Measurements from ENCODE around the gene CELF1.
"Not testable (repeated sequence)": the region's sequence is repeated elsewhere in the genome, so short reads cannot be mapped to it uniquely, and the experiment has no call there.

The CELF1 gene

GRCh38 chr11:47572715-47573255 lies 19.9 kb upstream of the CELF1 start:
- DNase-seq, result no peak

- DNase-seq, result no peak
Measured at GRCh38 chr11:47571895-47572294, 19.0 kb upstream of the CELF1 start.

DNA sequence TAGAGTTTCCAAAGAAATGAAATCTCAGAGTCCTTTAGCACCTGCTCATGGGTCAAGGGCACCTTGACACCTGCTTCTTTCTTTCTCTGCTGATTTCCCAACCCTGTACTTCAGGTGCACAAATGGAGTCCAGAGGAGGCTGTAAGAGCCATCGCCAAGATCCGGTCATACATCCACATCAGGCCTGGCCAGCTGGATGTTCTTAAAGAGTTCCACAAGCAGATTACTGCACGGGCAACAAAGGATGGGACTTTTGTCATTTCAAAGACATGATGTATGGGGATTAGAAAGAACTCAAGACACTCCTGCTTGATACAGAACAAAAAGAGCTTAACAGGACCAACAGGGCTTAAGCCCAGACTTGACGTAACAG lies 18.4 kb upstream of the CELF1 start:
- no peak for DNase-seq

DNA sequence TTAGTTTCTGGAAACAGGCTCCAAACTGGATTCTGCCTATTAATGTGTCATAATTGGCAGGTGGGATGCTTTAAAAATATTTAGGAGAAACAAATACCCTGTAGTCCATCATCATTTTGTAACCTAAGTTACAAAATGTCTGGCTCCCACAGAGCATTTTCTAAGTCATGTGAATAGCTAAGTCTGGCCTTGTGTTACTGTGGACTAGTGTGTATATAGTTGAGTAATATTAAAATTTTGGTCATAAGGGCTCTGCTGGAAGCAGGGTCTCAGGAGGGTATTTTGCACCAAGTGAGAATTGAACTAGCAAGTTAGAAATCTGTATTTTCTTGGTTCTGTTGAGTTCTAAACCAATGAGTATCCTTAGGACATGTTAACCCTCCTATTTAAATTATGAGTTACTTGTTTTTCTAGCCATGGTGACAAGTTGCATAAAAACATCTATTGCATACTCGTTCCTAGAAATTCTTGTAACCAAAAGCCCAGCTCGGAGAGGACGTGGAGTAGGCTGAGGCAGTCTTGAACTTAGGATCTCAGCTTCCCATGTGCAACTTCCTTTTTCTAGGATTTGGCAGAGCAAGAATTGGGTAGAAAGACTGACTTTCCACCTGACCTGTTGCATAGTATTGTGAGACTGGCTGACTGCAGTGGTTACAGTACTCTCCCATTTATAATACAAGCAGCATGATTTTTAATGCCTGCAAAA lies 17.9 kb upstream of the CELF1 start:
- no peak for DNase-seq

GRCh38 chr11:47569646-47570045 lies 16.7 kb upstream of the CELF1 start:
- no peak for DNase-seq

GRCh38 chr11:47566149-47566698 lies 13.3 kb upstream of the CELF1 start:
- DNase-seq, result no peak

DNA sequence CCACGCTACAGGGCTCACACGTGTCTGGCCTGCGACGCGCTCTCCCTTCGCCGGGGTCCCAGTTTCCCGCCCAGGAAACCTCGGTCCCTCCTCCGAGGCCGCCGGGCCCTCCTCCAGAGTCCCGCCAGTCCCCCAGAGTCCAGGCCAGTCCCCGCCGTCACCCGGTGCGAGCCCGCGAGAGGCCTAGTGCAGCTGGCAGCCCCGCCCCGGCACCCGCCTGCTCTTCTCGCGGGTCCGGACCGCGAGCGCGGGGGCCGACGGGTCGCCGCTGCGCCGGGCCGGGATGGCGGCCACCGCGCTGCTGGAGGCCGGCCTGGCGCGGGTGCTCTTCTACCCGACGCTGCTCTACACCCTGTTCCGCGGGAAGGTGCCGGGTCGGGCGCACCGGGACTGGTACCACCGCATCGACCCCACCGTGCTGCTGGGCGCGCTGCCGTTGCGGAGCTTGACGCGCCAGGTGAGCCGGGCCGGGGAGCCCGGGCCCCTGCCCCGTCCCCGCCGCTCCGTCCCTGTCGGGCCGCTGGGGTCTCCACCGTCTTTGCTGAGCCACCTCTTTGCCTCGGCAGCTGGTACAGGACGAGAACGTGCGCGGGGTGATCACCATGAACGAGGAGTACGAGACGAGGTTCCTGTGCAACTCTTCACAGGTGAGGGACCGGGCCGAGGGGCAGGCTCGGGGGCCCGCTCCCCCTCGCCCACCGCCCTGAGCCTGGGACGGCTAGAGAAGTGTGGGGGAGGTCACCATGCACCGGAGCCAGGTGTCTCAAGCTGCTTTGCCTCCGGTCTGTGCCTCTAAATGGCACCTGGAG lies 12.6 kb upstream of the CELF1 start, which contains the start of gene PTPMT1:
PTPMT1 (plus strand) TSS at position 260 of the 809 bp plus-strand sequence; CDS start at position 284, 24 bp downstream.
- no peak for DNase-seq

DNA sequence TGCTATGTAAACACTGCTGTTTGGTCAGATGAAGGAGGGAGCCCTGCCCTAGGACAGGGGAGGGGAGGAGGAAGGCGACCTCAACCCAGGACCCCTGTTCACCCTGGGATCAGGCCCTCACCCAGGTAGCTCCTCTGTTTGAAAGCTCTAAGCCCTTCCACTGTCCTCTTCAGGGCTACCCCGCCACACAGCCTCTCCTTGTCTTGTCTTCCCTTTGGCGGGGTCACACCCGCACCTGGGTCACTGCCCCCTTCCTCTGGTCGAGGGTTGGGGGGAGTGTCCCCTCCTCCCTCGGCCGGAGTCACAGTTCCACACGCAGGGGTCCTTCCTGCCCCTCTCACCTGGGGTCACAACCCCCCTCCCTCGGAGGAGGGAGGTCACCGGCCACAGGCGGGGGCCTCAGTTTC lies 12.0 kb upstream of the CELF1 start:
- no peak for DNase-seq

DNA sequence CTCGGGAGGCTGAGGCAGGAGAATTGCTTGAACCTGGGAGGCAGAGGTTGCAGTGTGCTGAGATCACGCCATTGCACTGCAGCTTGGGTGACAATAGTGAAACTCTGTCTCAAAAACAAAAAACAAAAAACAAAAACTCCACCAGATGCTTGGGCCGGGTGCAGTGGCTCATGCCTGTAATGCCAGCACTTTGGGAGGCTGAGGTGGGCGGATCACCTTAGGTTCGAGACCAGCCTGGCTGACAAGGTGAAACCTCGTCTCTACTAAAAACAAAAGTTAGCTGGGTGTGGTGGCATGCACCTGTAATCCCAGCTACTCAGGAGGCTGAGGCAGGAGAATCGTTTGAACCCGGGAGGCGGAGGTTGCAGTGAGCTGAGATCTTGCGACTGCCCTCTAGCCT lies 11.4 kb upstream of the CELF1 start:
- DNase-seq, result not testable (repeated sequence)

DNA sequence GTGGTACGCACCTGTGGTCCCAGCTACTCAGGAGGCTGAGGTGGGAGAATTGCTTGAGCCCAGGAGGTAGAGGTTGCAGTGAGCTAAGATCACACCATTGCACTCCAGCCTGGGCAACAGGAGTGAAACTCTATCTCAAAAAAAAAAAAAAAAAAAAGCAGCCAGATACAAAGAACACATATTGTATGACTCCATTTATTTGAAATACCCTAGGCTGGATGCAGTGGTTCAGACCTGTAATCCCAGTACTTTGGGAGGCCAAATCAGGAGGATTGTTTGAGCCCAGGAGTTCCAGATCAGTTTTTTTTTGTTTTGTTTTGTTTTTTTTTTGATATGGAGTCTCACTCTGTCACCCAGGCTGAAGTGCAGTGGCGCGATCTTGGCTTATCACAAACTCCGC lies 9.5 kb upstream of the CELF1 start:
- DNase-seq, result not testable (repeated sequence)

GRCh38 chr11:47560426-47560825 lies 7.5 kb upstream of the CELF1 start:
- DNase-seq, result no peak

- no peak for DNase-seq
Measured at GRCh38 chr11:47558695-47559094, 5.8 kb upstream of the CELF1 start.

GRCh38 chr11:47557004-47557403 lies 4.1 kb upstream of the CELF1 start:
- DNase-seq, result not testable (repeated sequence)

DNA sequence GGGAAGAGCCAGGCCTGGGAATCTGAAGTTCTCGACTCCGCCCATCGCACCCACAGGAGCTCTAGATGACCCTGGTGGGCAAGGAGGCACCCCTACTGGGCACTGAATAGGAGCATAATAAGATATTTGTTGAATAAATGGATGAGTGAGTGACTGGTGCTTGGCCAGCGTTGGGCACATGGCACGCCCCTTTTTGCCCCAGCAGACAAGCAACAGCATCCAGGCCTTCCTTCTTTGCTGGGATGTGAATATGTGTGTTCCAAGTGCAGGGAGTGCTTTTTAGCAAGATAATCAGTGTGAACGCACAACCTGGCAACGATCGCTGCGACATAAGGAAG lies 443 bp upstream of the CELF1 start:
- DNase-seq, result no peak

GRCh38 chr11:47552056-47552565 lies 821 bp downstream of the CELF1 start:
- DNase-seq, result no peak

GRCh38 chr11:47551086-47551485 lies 1.8 kb downstream of the CELF1 start:
- no peak for DNase-seq

DNA sequence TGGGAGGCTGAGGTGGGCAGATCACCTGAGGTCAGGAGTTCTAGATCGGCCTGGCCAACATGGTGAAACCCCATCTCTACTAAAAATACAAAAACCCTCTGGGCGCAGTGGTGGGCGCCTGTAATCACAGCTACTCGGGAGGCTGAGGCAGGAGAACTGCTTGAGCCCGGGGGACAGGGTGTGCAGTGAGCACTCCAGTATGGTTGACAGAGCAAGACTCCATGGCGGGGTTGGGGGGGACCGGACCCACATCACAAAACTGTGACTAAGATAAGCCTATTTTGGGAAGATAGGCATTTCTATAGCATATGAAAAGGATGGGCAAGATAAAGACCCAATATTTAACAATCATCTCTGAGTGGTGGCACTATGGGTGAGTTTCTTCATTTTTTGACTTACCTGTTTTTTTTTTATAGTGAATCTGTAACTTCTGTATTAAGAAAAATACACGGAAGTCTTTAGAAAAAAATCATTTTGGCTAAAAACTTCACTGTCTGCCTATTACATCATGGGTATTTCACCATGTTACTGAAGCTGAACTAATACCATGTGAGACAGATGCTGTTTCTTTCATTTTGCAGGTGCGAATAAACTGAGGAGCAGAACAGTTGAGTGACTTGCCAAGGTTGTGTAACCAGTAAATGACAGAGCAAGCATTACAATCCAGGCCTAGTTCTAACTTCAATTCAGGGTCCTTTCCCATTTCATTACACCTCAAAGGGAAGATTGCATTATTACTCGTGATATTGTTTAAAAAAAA lies 2.5 kb downstream of the CELF1 start:
- DNase-seq, result no peak

DNA sequence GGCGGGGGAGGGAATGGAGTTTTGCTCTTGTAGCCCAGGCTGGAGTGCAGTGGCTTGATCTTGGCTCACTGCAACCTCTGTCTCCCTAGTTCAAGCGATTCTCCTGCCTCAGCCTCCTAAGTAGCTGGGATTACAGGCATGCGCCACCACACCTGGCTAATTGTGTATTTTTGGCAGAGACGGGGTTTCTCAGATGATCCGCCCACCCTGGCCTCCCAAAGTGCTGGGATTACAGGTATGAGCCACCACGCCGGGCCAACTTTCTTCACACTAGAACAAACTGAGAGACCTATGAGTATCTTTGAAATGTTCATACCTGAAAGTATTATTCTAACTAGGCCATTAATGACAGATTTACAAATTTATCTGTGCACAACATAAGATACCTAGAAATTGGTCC lies 6.7 kb downstream of the CELF1 start:
- DNase-seq, result not testable (repeated sequence)

DNA sequence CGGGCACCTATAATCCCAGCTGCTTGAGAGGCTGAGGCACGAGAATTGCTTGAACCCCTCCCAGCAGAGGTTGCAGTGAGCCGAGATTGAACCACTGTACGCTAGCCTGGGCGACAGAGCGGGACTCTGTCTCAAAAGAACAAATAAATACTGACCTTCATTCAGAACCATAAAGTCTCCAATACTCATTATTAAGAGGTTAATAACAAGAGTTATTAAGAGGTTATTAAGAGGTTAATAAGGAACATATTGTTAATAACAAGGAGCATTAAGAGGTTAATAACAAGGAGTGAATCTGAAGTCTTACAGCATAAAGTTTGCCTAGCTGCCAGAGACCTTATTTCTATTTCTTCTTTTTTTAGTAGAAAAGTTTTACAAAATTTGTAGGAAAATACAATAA lies 7.6 kb downstream of the CELF1 start:
- no peak for DNase-seq

DNA sequence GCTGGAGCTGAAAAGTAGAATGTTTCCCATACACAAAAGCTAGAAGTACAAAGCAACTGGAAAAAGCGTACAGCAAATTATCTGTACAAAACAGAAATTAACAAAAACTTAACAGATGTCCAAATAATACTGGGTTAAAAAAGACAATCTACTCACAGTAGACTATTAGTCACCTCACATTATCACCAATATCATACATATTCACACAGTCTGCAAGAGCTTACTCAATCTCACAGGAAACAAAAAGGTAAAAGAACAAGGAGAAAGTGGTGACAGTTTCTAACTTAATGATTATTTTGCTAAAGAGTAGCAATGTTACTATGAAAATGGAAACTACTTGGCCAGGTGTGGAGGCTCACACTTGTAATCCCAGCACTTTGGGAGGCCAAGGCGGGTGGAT lies 11.9 kb downstream of the CELF1 start:
- no peak for DNase-seq

DNA sequence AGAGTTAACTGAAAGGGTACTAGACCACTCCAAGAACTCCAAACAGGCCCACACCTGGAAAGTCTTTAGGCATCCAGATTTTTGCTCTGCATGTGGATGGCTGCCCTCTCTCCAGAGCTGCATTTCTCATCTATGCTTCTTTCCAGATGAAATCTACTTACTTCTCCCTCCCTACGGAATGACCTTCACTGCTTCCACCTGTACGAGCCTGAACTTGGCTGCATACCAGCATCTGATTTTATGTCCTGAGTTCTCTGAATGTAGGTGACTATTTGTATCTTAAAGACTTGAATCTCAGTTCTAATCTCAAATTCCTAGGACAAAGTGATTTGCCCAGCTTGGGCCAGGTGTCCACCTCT lies 13.3 kb downstream of the CELF1 start:
- DNase-seq, result no peak

GRCh38 chr11:47538741-47539565 lies 14.0 kb downstream of the CELF1 start:
- no peak for DNase-seq

All from 8988T (cell line).